PFSK-1 (cell line): Measurements from ENCODE around the gene DISP1.

Experiments used
- FOXP2 ChIP-seq: optimal IDR thresholded peaks from 2 replicates; pipeline ENCODE3; 2011; ENCODE audit warnings: borderline replicate concordance, control low read depth, inconsistent platforms; ENCODE audit not compliant: insufficient read depth; ENCODE audit errors: extremely low read length, extremely low read depth
- TF ChIP-seq, protein P1 (sequence below), 2 experiments: IDR thresholded peaks; 2 replicates each; pipeline versions ENCODE4 v1.6.1 to v1.8.0; 2011 to 2012; ENCODE audit warnings: low read depth in 2 of 2, low read length in 2 of 2, control low read depth in 1 of 2, inconsistent platforms in 1 of 2, mild to moderate bottlenecking in 1 of 2, moderate library complexity in 1 of 2; ENCODE audit not compliant: insufficient read depth in 1 of 2

DNA sequence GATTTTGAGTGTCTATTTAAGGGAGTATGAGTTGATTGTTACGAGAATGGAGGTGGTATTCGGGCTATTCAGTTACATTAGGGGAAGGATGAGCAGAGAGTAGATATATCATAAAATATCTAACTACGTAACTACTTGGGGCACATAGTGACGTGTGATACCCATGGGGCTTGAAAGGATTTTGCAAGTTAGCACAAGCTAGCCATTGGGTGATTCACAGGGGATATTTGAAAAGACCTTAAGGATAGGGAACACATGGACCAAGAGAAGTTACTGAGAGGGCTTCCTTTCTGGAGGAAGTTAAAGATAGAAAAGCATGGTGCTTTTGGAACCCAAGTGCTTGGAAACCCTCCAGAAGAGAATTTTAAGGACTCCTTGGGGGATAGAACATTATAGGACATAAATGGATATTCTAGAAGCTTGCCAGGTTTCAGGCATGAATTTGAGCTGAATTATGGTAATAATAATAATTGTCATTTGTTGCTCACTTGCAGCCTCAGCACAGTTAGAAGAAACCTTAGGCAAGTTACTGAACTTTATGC, 5.4 kb downstream of the DISP1 start:
- TF ChIP-seq, protein P1, sequence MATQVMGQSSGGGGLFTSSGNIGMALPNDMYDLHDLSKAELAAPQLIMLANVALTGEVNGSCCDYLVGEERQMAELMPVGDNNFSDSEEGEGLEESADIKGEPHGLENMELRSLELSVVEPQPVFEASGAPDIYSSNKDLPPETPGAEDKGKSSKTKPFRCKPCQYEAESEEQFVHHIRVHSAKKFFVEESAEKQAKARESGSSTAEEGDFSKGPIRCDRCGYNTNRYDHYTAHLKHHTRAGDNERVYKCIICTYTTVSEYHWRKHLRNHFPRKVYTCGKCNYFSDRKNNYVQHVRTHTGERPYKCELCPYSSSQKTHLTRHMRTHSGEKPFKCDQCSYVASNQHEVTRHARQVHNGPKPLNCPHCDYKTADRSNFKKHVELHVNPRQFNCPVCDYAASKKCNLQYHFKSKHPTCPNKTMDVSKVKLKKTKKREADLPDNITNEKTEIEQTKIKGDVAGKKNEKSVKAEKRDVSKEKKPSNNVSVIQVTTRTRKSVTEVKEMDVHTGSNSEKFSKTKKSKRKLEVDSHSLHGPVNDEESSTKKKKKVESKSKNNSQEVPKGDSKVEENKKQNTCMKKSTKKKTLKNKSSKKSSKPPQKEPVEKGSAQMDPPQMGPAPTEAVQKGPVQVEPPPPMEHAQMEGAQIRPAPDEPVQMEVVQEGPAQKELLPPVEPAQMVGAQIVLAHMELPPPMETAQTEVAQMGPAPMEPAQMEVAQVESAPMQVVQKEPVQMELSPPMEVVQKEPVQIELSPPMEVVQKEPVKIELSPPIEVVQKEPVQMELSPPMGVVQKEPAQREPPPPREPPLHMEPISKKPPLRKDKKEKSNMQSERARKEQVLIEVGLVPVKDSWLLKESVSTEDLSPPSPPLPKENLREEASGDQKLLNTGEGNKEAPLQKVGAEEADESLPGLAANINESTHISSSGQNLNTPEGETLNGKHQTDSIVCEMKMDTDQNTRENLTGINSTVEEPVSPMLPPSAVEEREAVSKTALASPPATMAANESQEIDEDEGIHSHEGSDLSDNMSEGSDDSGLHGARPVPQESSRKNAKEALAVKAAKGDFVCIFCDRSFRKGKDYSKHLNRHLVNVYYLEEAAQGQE (IDR thresholded peaks at IDR 0.05; ENCODE audit: insufficient read depth in 1 of 2, low read depth in 2 of 2, low read length in 2 of 2): no peak
- no peak for TF ChIP-seq FOXP2
